ENCODE results near the gene NLGN1.

The NLGN1 gene

GRCh38 chr3:174111776-174112175 is 714.2 kb downstream of the NLGN1 start:
- H3K9ac ChIP-seq (ENCODE audit: low read length), result no peak overlapping the region
- no peaks in the 10 kb centered on the region for H3K9me3 ChIP-seq (ENCODE audit: low read length)
- no peaks in the 10 kb centered on the region for H3F3A ChIP-seq (ENCODE audit: insufficient read depth, low read length)
- no peak overlapping the region for H3K4me2 ChIP-seq (ENCODE audit: low read length)
- no peaks in the 10 kb centered on the region for H3K4me1 ChIP-seq (ENCODE audit: insufficient read depth, low read length, severe bottlenecking)
- H3K9me2 ChIP-seq (ENCODE audit: low read depth, low read length), result no peaks in the 10 kb centered on the region
- no peaks in the 10 kb centered on the region for H3K27me3 ChIP-seq (ENCODE audit: insufficient read depth, low read length)
- no peak overlapping the region for H3K27ac ChIP-seq (ENCODE audit: low read depth, low read length, poor library complexity, severe bottlenecking)
- H4K20me1 ChIP-seq (ENCODE audit: insufficient read depth, low read length), result no peaks in the 10 kb centered on the region
- TF ChIP-seq, protein P1, sequence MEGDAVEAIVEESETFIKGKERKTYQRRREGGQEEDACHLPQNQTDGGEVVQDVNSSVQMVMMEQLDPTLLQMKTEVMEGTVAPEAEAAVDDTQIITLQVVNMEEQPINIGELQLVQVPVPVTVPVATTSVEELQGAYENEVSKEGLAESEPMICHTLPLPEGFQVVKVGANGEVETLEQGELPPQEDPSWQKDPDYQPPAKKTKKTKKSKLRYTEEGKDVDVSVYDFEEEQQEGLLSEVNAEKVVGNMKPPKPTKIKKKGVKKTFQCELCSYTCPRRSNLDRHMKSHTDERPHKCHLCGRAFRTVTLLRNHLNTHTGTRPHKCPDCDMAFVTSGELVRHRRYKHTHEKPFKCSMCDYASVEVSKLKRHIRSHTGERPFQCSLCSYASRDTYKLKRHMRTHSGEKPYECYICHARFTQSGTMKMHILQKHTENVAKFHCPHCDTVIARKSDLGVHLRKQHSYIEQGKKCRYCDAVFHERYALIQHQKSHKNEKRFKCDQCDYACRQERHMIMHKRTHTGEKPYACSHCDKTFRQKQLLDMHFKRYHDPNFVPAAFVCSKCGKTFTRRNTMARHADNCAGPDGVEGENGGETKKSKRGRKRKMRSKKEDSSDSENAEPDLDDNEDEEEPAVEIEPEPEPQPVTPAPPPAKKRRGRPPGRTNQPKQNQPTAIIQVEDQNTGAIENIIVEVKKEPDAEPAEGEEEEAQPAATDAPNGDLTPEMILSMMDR (IDR thresholded peaks at IDR 0.05; ENCODE audit: low read length), result no peak
- TF ChIP-seq EZH2 (IDR thresholded peaks at IDR 0.05; ENCODE audit: borderline replicate concordance, low read length), result no peak
- no peaks in the 10 kb centered on the region for H3K79me2 ChIP-seq (ENCODE audit: insufficient read depth, low read length)
- no peak overlapping the region for H3K4me3 ChIP-seq (ENCODE audit: low read depth, low read length, poor library complexity, severe bottlenecking)
- H2AFZ ChIP-seq (ENCODE audit: low read length), result no peak overlapping the region
- no peaks in the 10 kb centered on the region for H3K36me3 ChIP-seq (ENCODE audit: insufficient read depth, low read length)

DNA sequence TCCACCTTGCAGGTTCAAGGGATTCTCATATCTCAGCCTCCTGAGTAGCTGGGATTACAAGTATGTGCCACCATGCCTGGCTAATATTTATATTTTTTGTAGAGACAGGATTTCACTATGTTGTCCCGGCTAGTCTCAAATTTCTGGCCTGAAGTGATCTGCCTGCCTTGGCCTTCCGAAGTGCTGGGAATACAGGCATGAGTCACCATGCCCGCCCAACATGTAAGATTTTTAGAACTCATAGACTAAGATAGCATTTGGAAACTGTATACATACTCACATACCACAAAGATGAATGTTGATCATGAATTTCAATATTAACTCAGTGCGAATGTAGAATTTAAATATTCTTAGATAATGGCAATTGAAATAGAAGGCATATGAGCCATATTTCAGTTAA is 718.9 kb downstream of the NLGN1 start:
- Histone ChIP-seq H3K79me2 (ENCODE audit: insufficient read depth, low read length) (no peaks in the 10 kb centered on the region), H3K4me2 (ENCODE audit: low read length) (no peak overlapping the region), H3K36me3 (ENCODE audit: insufficient read depth, low read length) (no peaks in the 10 kb centered on the region), H3K9me2 (ENCODE audit: low read depth, low read length) (no peaks in the 10 kb centered on the region), H3F3A (ENCODE audit: insufficient read depth, low read length) (no peaks in the 10 kb centered on the region), H3K4me1 (ENCODE audit: insufficient read depth, low read length, severe bottlenecking) (no peaks in the 10 kb centered on the region), H3K9ac (ENCODE audit: low read length) (no peak overlapping the region), H3K27ac (ENCODE audit: low read depth, low read length, poor library complexity, severe bottlenecking) (no peak overlapping the region), H4K20me1 (ENCODE audit: insufficient read depth, low read length) (no peaks in the 10 kb centered on the region), H2AFZ (ENCODE audit: low read length) (no peak overlapping the region), H3K27me3 (ENCODE audit: insufficient read depth, low read length) (no peaks in the 10 kb centered on the region), H3K4me3 (ENCODE audit: low read depth, low read length, poor library complexity, severe bottlenecking) (no peak overlapping the region), H3K9me3 (ENCODE audit: low read length) (no peaks in the 10 kb centered on the region)
- TF ChIP-seq, protein P1 (IDR thresholded peaks at IDR 0.05; ENCODE audit: low read length), result no peak
- TF ChIP-seq EZH2 (IDR thresholded peaks at IDR 0.05; ENCODE audit: borderline replicate concordance, low read length), result no peak

DNA sequence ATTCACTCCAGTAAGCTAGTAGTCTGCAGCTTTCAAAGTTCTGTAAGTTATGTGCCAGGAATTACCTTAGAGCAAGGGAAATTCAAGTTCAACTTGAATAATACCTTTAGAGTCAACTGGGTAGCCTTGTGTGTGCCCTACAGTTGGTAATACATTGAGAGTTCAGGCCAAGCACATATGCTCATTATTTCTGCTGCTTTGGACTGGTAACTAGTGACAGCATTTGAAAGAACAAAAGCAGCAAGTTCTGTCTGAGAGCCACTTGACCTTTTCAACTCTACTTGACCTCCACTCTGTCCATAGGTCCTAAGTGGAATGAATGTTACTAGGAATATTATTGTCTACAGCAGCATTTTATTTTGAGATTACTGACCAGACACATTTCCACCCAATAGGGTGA is 723.5 kb downstream of the NLGN1 start:
- H3F3A ChIP-seq (ENCODE audit: insufficient read depth, low read length), result no peaks in the 10 kb centered on the region
- H3K4me2 ChIP-seq (ENCODE audit: low read length), result no peak overlapping the region
- H3K9ac ChIP-seq (ENCODE audit: low read length), result no peak overlapping the region
- no peak overlapping the region for H2AFZ ChIP-seq (ENCODE audit: low read length)
- H3K9me2 ChIP-seq (ENCODE audit: low read depth, low read length), result no peaks in the 10 kb centered on the region
- H3K27ac ChIP-seq (ENCODE audit: low read depth, low read length, poor library complexity, severe bottlenecking), result no peak overlapping the region
- H3K9me3 ChIP-seq (ENCODE audit: low read length), result no peaks in the 10 kb centered on the region
- H4K20me1 ChIP-seq (ENCODE audit: insufficient read depth, low read length), result no peaks in the 10 kb centered on the region
- no peaks in the 10 kb centered on the region for H3K4me1 ChIP-seq (ENCODE audit: insufficient read depth, low read length, severe bottlenecking)
- H3K27me3 ChIP-seq (ENCODE audit: insufficient read depth, low read length), result no peaks in the 10 kb centered on the region
- TF ChIP-seq EZH2 (IDR thresholded peaks at IDR 0.05; ENCODE audit: borderline replicate concordance, low read length), result no peak
- TF ChIP-seq, protein P1 (IDR thresholded peaks at IDR 0.05; ENCODE audit: low read length), result no peak
- H3K4me3 ChIP-seq (ENCODE audit: low read depth, low read length, poor library complexity, severe bottlenecking), result no peak overlapping the region
- no peaks in the 10 kb centered on the region for H3K36me3 ChIP-seq (ENCODE audit: insufficient read depth, low read length)
- H3K79me2 ChIP-seq (ENCODE audit: insufficient read depth, low read length), result no peaks in the 10 kb centered on the region

All from OCI-LY1 (cell line).